ENCODE measurements around the gene SHLD1.

GRCh38 chr20:5900908-5901307 lies 150.7 kb downstream of the SHLD1 start:
- no peak for TF ChIP-seq YY1 (IDR thresholded peaks at IDR 0.05; ENCODE audit: insufficient read depth, insufficient read length)
- TF ChIP-seq SUZ12 (IDR thresholded peaks at IDR 0.05; ENCODE audit: extremely low read depth, insufficient read depth, insufficient read length): no peak
